Measurements from ENCODE around the gene CCL27.

Gene CCL27

GRCh38 chr9:34675869-34676268 is 13.4 kb upstream of the CCL27 start:
- Histone ChIP-seq H4K20me1 (ENCODE audit: insufficient read depth, low read length) (no peaks in the 10 kb centered on the region), H3K36me3 (replicated peaks; ENCODE audit: low read depth, low read length) (no peaks in the 10 kb centered on the region), H3K27me3 (ENCODE audit: low read depth, low read length) (no peaks in the 10 kb centered on the region), H3K4me1 (ENCODE audit: low read length) (no peaks in the 10 kb centered on the region), H3K4me2 (ENCODE audit: low read length) (no peak overlapping the region), H3K4me3 (ENCODE audit: low read length) (no peak overlapping the region), H3K79me2 (ENCODE audit: low read length) (no peaks in the 10 kb centered on the region), H3K9me3 (ENCODE audit: insufficient read depth, low read length) (no peaks in the 10 kb centered on the region), H2AFZ (ENCODE audit: low read depth, low read length) (no peak overlapping the region), H3K9ac (ENCODE audit: low read length) (no peak overlapping the region), H3K27ac (ENCODE audit: low read length) (no peak overlapping the region)
- TF ChIP-seq EZH2phosphoT487 (IDR thresholded peaks at IDR 0.05; ENCODE audit: low read depth) (no peak), CTCF (IDR thresholded peaks at IDR 0.05; ENCODE audit: low read depth, low read length) (no peak)

GRCh38 chr9:34675048-34675714 is 12.7 kb upstream of the CCL27 start:
- H3K9me3 ChIP-seq (ENCODE audit: insufficient read depth, low read length), result no peaks in the 10 kb centered on the region
- H2AFZ ChIP-seq (ENCODE audit: low read depth, low read length), result no peak overlapping the region
- H3K4me1 ChIP-seq (ENCODE audit: low read length), result no peaks in the 10 kb centered on the region
- H3K9ac ChIP-seq (ENCODE audit: low read length), result no peak overlapping the region
- no peak overlapping the region for H3K4me2 ChIP-seq (ENCODE audit: low read length)
- H3K79me2 ChIP-seq (ENCODE audit: low read length), result no peaks in the 10 kb centered on the region
- H4K20me1 ChIP-seq (ENCODE audit: insufficient read depth, low read length), result no peaks in the 10 kb centered on the region
- H3K4me3 ChIP-seq (ENCODE audit: low read length), result no peak overlapping the region
- no peak overlapping the region for H3K27ac ChIP-seq (ENCODE audit: low read length)
- no peaks in the 10 kb centered on the region for H3K27me3 ChIP-seq (ENCODE audit: low read depth, low read length)
- TF ChIP-seq CTCF (IDR thresholded peaks at IDR 0.05; ENCODE audit: low read depth, low read length), result peak; percentile 93
- TF ChIP-seq EZH2phosphoT487 (IDR thresholded peaks at IDR 0.05; ENCODE audit: low read depth), result no peak
- no peaks in the 10 kb centered on the region for H3K36me3 ChIP-seq (replicated peaks; ENCODE audit: low read depth, low read length)

- H3K27me3 ChIP-seq (ENCODE audit: low read depth, low read length), result no peaks in the 10 kb centered on the region
- TF ChIP-seq EZH2phosphoT487 (IDR thresholded peaks at IDR 0.05; ENCODE audit: low read depth) (no peak), CTCF (IDR thresholded peaks at IDR 0.05; ENCODE audit: low read depth, low read length) (no peak)
- no peaks in the 10 kb centered on the region for H3K4me1 ChIP-seq (ENCODE audit: low read length)
- no peak overlapping the region for H3K4me3 ChIP-seq (ENCODE audit: low read length)
- H3K36me3 ChIP-seq (replicated peaks; ENCODE audit: low read depth, low read length), result peaks cover 5% of the 10 kb centered on the region
- H3K9ac ChIP-seq (ENCODE audit: low read length), result no peak overlapping the region
- H4K20me1 ChIP-seq (ENCODE audit: insufficient read depth, low read length), result no peaks in the 10 kb centered on the region
- H3K4me2 ChIP-seq (ENCODE audit: low read length), result no peak overlapping the region
- no peak overlapping the region for H2AFZ ChIP-seq (ENCODE audit: low read depth, low read length)
- no peaks in the 10 kb centered on the region for H3K79me2 ChIP-seq (ENCODE audit: low read length)
- no peaks in the 10 kb centered on the region for H3K9me3 ChIP-seq (ENCODE audit: insufficient read depth, low read length)
- no peak overlapping the region for H3K27ac ChIP-seq (ENCODE audit: low read length)
These were observed 12.0 kb upstream of the CCL27 start for GRCh38 chr9:34674440-34674839.

GRCh38 chr9:34671307-34671706 is 8.8 kb upstream of the CCL27 start:
- no peak overlapping the region for H3K9ac ChIP-seq (ENCODE audit: low read length)
- H3K36me3 ChIP-seq (replicated peaks; ENCODE audit: low read depth, low read length), result peaks cover 9% of the 10 kb centered on the region
- TF ChIP-seq CTCF (IDR thresholded peaks at IDR 0.05; ENCODE audit: low read depth, low read length), result no peak
- TF ChIP-seq EZH2phosphoT487 (IDR thresholded peaks at IDR 0.05; ENCODE audit: low read depth), result no peak
- no peaks in the 10 kb centered on the region for H3K79me2 ChIP-seq (ENCODE audit: low read length)
- no peaks in the 10 kb centered on the region for H3K4me1 ChIP-seq (ENCODE audit: low read length)
- no peak overlapping the region for H3K4me3 ChIP-seq (ENCODE audit: low read length)
- no peaks in the 10 kb centered on the region for H3K9me3 ChIP-seq (ENCODE audit: insufficient read depth, low read length)
- no peaks in the 10 kb centered on the region for H4K20me1 ChIP-seq (ENCODE audit: insufficient read depth, low read length)
- no peak overlapping the region for H3K27ac ChIP-seq (ENCODE audit: low read length)
- H3K4me2 ChIP-seq (ENCODE audit: low read length), result no peak overlapping the region
- no peaks in the 10 kb centered on the region for H3K27me3 ChIP-seq (ENCODE audit: low read depth, low read length)
- H2AFZ ChIP-seq (ENCODE audit: low read depth, low read length), result no peak overlapping the region

All from OCI-LY3 (cell line).